ENCODE measurements around the gene SMOC2. TPM values are rescaled to one million over a fixed set of nuclear protein-coding genes. Genes with fewer than 3 reads are reported as not detected.

The SMOC2 gene
- total RNA-seq, 4 donors from 2014 or later: 5.8 to 14.5 (median 9.0) TPM

DNA sequence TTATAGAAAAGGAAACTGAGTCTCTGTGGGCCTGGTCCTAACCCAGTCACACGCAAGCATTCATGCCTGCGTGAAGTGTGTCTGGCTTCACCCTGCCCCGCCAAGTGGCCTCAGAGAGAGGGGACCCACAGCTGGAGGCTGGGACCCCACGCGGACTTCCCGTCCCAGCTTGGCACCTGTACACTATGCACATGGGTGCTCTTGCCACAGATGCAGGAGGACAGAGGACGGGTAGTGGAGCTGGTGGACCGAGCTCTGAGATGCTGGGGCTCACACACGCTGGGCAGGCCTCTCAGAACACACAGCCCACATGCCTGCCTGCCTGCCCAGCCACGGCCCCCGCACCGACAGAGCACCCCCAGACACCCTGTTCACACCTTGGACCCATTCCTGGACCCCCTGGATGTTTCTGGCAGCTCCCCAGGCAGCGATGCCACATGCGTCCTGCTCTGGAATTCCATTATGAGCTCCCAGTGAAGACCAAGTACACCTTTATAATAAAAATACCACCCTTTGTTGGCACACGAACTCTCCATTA lies 24.9 kb upstream of the SMOC2 start:
- WGBS, 2 donors (ENCODE audit: low coverage in 1 of 2): 85% methylated on average over 15 of the region's 15 CpGs; no CpG with 5 or more reads in 1 of the 2 donors

DNA sequence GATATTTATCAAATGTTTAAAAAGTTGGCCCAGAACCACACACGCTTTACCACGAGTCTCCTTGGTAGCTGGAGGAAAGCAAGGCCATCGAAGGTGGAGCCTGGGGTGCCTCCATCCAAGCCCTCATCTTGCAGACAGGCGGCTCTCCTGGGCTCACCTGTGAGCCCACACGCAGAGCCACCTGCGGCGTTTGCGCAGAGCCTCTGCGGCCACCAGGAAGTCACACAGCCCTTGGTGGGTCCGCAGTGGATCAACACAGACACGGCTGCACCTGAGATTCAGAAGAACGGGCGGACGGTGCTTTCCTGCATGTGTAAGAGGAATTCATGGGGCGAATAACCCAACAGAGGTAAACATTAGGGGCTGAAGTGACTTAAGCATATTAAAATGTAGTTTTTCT lies 24.5 kb upstream of the SMOC2 start:
- Histone ChIP-seq H3K36me3 (no peaks in the 10 kb centered on the region), H3K27ac (no peak overlapping the region), H3K27me3 (no peaks in the 10 kb centered on the region), H3K4me1 (peaks cover 0 to 3% (median 0%) of the 10 kb centered on the region in 4 donors), H3K4me3 (no peak overlapping the region), H3K9me3 (no peaks in the 10 kb centered on the region)
- TF ChIP-seq POLR2A (IDR thresholded peaks at IDR 0.05) (no peak), POLR2AphosphoS5 (IDR thresholded peaks at IDR 0.05) (no peak), EP300 (IDR thresholded peaks at IDR 0.05; ENCODE audit: low read depth) (no peak)
- TF ChIP-seq, protein P1, sequence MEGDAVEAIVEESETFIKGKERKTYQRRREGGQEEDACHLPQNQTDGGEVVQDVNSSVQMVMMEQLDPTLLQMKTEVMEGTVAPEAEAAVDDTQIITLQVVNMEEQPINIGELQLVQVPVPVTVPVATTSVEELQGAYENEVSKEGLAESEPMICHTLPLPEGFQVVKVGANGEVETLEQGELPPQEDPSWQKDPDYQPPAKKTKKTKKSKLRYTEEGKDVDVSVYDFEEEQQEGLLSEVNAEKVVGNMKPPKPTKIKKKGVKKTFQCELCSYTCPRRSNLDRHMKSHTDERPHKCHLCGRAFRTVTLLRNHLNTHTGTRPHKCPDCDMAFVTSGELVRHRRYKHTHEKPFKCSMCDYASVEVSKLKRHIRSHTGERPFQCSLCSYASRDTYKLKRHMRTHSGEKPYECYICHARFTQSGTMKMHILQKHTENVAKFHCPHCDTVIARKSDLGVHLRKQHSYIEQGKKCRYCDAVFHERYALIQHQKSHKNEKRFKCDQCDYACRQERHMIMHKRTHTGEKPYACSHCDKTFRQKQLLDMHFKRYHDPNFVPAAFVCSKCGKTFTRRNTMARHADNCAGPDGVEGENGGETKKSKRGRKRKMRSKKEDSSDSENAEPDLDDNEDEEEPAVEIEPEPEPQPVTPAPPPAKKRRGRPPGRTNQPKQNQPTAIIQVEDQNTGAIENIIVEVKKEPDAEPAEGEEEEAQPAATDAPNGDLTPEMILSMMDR (IDR thresholded peaks at IDR 0.05): no peak
- intact Hi-C loops (cut with DNase I; ENCODE audit: low total_unique reads): no loop called here
- in situ Hi-C loops (cut with MboI; ENCODE audit: low pct_ligation_motif_present in 1 of 4, low pct_unique_long_range_greater_than_20kb in 1 of 4, low sequenced_read_pairs in 3 of 4): no loop called here
- 90% methylated on average over 15 of the region's 15 CpGs; no CpG with 5 or more reads in 1 of the 2 donors for WGBS, 2 donors (ENCODE audit: low coverage in 1 of 2)
- DNase-seq: no peak

More for the DNA sequence above, 24.9 kb upstream of the SMOC2 start:
- DNase-seq: no peak
- no peaks in the 10 kb centered on the region for H3K27me3 ChIP-seq
- intact Hi-C loops (cut with DNase I; ENCODE audit: low total_unique reads) (no loop called here), in situ Hi-C loops (cut with MboI; ENCODE audit: low pct_ligation_motif_present in 1 of 4, low pct_unique_long_range_greater_than_20kb in 1 of 4, low sequenced_read_pairs in 3 of 4) (no loop called here)
- peaks cover 0 to 3% (median 0%) of the 10 kb centered on the region in 4 donors for H3K4me1 ChIP-seq
- no peak overlapping the region for H3K4me3 ChIP-seq
- no peaks in the 10 kb centered on the region for H3K9me3 ChIP-seq
- H3K27ac ChIP-seq: no peak overlapping the region
- TF ChIP-seq, protein P1 (IDR thresholded peaks at IDR 0.05): no peak
- no peak for TF ChIP-seq POLR2A (IDR thresholded peaks at IDR 0.05)
- TF ChIP-seq POLR2AphosphoS5 (IDR thresholded peaks at IDR 0.05): no peak
- no peak for TF ChIP-seq EP300 (IDR thresholded peaks at IDR 0.05; ENCODE audit: low read depth)
- H3K36me3 ChIP-seq: no peaks in the 10 kb centered on the region

DNA sequence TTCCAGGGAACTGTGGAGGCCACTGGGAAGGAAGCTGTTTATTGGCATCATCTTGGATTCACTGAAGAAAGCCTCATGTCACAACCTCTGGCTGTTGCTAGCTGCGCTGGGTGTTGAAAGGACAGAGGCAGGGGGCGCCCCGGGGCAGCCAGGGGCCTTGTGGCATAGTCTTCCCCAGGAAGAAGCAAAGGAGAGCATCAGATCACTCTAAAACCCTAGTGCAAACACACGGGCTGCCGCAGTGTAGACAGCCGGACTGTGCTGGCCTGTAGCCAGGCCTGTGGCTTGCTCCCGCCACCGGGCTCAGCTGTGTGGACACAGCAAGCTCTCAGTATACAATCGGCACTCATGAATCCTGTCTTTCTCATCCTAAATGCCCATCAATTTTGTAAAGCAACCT lies 23.8 kb upstream of the SMOC2 start:
- WGBS, 2 donors (ENCODE audit: low coverage in 1 of 2): 48% methylated on average over 8 of the region's 9 CpGs; no CpG with 5 or more reads in 1 of the 2 donors
- Histone ChIP-seq H3K36me3 (no peaks in the 10 kb centered on the region), H3K4me1 (peaks cover 0 to 3% (median 0%) of the 10 kb centered on the region in 4 donors), H3K27ac (no peak overlapping the region), H3K9me3 (no peaks in the 10 kb centered on the region), H3K27me3 (no peaks in the 10 kb centered on the region), H3K4me3 (no peak overlapping the region)
- no peak for DNase-seq
- TF ChIP-seq POLR2AphosphoS5 (IDR thresholded peaks at IDR 0.05) (no peak), POLR2A (IDR thresholded peaks at IDR 0.05) (no peak), EP300 (IDR thresholded peaks at IDR 0.05; ENCODE audit: low read depth) (no peak)
- TF ChIP-seq, protein P1 (IDR thresholded peaks at IDR 0.05): no peak
- in situ Hi-C loops (cut with MboI; ENCODE audit: low pct_ligation_motif_present in 1 of 4, low pct_unique_long_range_greater_than_20kb in 1 of 4, low sequenced_read_pairs in 3 of 4): no loop called here
- intact Hi-C loops (cut with DNase I; ENCODE audit: low total_unique reads): no loop called here

- 70 to 72% methylated on average over 5 to 19 of the region's 19 CpGs for WGBS, 2 donors (ENCODE audit: low coverage in 1 of 2)
- in situ Hi-C loops (cut with MboI; ENCODE audit: low pct_ligation_motif_present in 1 of 4, low pct_unique_long_range_greater_than_20kb in 1 of 4, low sequenced_read_pairs in 3 of 4): no loop called here
- H3K4me3 ChIP-seq: no peak overlapping the region
- H3K27ac ChIP-seq: no peak overlapping the region
- H3K36me3 ChIP-seq: no peaks in the 10 kb centered on the region
- no peak for DNase-seq
- TF ChIP-seq POLR2A (IDR thresholded peaks at IDR 0.05): no peak
- TF ChIP-seq EP300 (IDR thresholded peaks at IDR 0.05; ENCODE audit: low read depth): no peak
- TF ChIP-seq, protein P1 (IDR thresholded peaks at IDR 0.05): no peak
- TF ChIP-seq POLR2AphosphoS5 (IDR thresholded peaks at IDR 0.05): no peak
- intact Hi-C loops (cut with DNase I; ENCODE audit: low total_unique reads): no loop called here
- no peaks in the 10 kb centered on the region for H3K27me3 ChIP-seq
- H3K9me3 ChIP-seq: no peaks in the 10 kb centered on the region
- H3K4me1 ChIP-seq: peaks cover 0 to 3% (median 0%) of the 10 kb centered on the region in 4 donors
Observed at GRCh38 chr6:168417679-168418557, 23.1 kb upstream of the SMOC2 start.
